IMR-90 (cell line): ENCODE measurements around the gene DUSP12. TPM values are rescaled to one million over a fixed set of nuclear protein-coding genes. Genes with fewer than 3 reads are reported as not detected.

ENCODE experiments used
- ATAC-seq: fragments of 200-7000 bp; cut with Tn5 transposase; 2 replicates; pipeline ENCODE4 v1.9.1; 2020; ENCODE audit warnings: low read depth, mild to moderate bottlenecking, moderate library complexity
- BruUV-seq: library from RNA; stranded (reverse); fragments of 400-500 nt; replicated peaks from 2 replicates; lab custom pipeline; 2021; lab: Mats Ljungman, UMichigan
- CTCF ChIA-PET: fragments of 300-600 bp; formaldehyde crosslinking; extraction: SDS; loops from one replicate; lab custom pipeline; 2021; ENCODE audit warnings: antibody characterized with exemption; lab: Yijun Ruan, JAX
- POLR2A ChIA-PET: fragments of 300-600 bp; sonication (Branson Sonifier 250); formaldehyde crosslinking; loops from one replicate; lab custom pipeline; 2022; ENCODE audit warnings: antibody characterized with exemption; ENCODE audit not compliant: unreplicated experiment; lab: Charles Lee
- DNase-seq: peaks from one replicate; pipeline ENCODE4 v3.0.0; 2013
- H2AFZ ChIP-seq: replicated peaks from 2 replicates; pipeline ENCODE3; 2013; ENCODE audit warnings: low read length, mild to moderate bottlenecking; ENCODE audit not compliant: poor library complexity
- H2AK5ac ChIP-seq: 2 replicates; pipeline ENCODE4 v1.6.1; 2013; ENCODE audit warnings: low read depth, low read length, inconsistent platforms
- H2AK9ac ChIP-seq: replicated peaks from 2 replicates; pipeline ENCODE3; 2013; ENCODE audit warnings: mild to moderate bottlenecking, low read depth, low read length, moderate library complexity; ENCODE audit not compliant: poor library complexity
- H2BK120ac ChIP-seq: 2 replicates; pipeline ENCODE4 v1.6.1; 2013; ENCODE audit warnings: low read depth, low read length, inconsistent platforms
- H2BK15ac ChIP-seq: 3 replicates; pipeline ENCODE4 v1.6.1; 2013; ENCODE audit warnings: low read depth, low read length, inconsistent platforms
- H2BK20ac ChIP-seq: 2 replicates; pipeline ENCODE4 v1.6.1; 2013; ENCODE audit warnings: low read depth, mild to moderate bottlenecking, inconsistent platforms, low read length, moderate library complexity
- H2BK5ac ChIP-seq: 2 replicates; pipeline ENCODE4 v1.6.1; 2013; ENCODE audit warnings: mild to moderate bottlenecking, low read depth, low read length, inconsistent platforms; ENCODE audit not compliant: poor library complexity, severe bottlenecking
- H3K14ac ChIP-seq: replicated peaks from 2 replicates; pipeline ENCODE4 v1.6.1; 2013; ENCODE audit warnings: low read depth, low read length, inconsistent platforms
- H3K18ac ChIP-seq: 2 replicates; pipeline ENCODE4 v1.6.1; 2013; ENCODE audit warnings: low read depth, low read length, control low read depth
- H3K23ac ChIP-seq: 2 replicates; pipeline ENCODE4 v1.6.1; 2013; ENCODE audit warnings: low read depth, low read length, inconsistent platforms
- H3K27ac ChIP-seq: 2 replicates; pipeline ENCODE4 v1.5.1; 2013; ENCODE audit warnings: mild to moderate bottlenecking, control low read depth, low read length; ENCODE audit not compliant: insufficient read depth
- H3K27me3 ChIP-seq: 2 replicates; pipeline ENCODE4 v1.6.1; 2013; ENCODE audit warnings: low read length; ENCODE audit not compliant: control insufficient read depth, insufficient read depth
- H3K36me3 ChIP-seq: 2 replicates; pipeline ENCODE4 v1.6.1; 2013; ENCODE audit warnings: low read length, mixed read lengths; ENCODE audit not compliant: control insufficient read depth, insufficient read depth
- H3K4ac ChIP-seq: 2 replicates; pipeline ENCODE4 v1.6.1; 2013; ENCODE audit warnings: low read depth, low read length, inconsistent platforms
- H3K4me1 ChIP-seq: 2 replicates; pipeline ENCODE4 v1.6.1; 2013; ENCODE audit warnings: low read length, mixed read lengths; ENCODE audit not compliant: control insufficient read depth, insufficient read depth
- H3K4me2 ChIP-seq: 2 replicates; pipeline ENCODE4 v1.6.1; 2013; ENCODE audit warnings: low read depth, mild to moderate bottlenecking, control low read depth, low read length, moderate library complexity
- H3K4me3 ChIP-seq: 2 replicates; pipeline ENCODE4 v1.5.1; 2013; ENCODE audit warnings: low read depth, mild to moderate bottlenecking, control low read depth, low read length, moderate library complexity; ENCODE audit not compliant: insufficient read depth
- H3K56ac ChIP-seq: 2 replicates; pipeline ENCODE4 v1.6.1; 2013; ENCODE audit warnings: low read length, inconsistent platforms; ENCODE audit not compliant: insufficient read depth; ENCODE audit errors: extremely low read depth
- H3K79me1 ChIP-seq, 2 experiments: 2 replicates each; pipeline ENCODE4 v1.6.1; 2013; ENCODE audit warnings: low read length in 2 of 2, inconsistent platforms in 1 of 2, low read depth in 1 of 2
- H3K9ac ChIP-seq: 2 replicates; pipeline ENCODE4 v1.6.1; 2013; ENCODE audit warnings: low read depth, low read length, control low read depth
- H3K9me1 ChIP-seq: 2 replicates; pipeline ENCODE4 v1.6.1; 2013; ENCODE audit warnings: low read length, inconsistent platforms; ENCODE audit not compliant: insufficient read depth
- H3K9me3 ChIP-seq: 2 replicates; pipeline ENCODE4 v1.6.1; 2013; ENCODE audit warnings: low read length; ENCODE audit not compliant: control insufficient read depth, insufficient read depth
- H4K20me1 ChIP-seq: 2 replicates; pipeline ENCODE4 v1.6.1; 2013; ENCODE audit warnings: low read length, inconsistent platforms; ENCODE audit not compliant: insufficient read depth
- H4K5ac ChIP-seq: 2 replicates; pipeline ENCODE4 v1.6.1; 2013; ENCODE audit warnings: mild to moderate bottlenecking, low read depth, low read length, control low read depth
- H4K8ac ChIP-seq, 2 experiments: 2 replicates each; pipeline ENCODE4 v1.6.1; 2013; ENCODE audit warnings: low read depth in 2 of 2, low read length in 2 of 2, control low read depth in 1 of 2, inconsistent platforms in 1 of 2
- H4K91ac ChIP-seq: 2 replicates; pipeline ENCODE4 v1.6.1; 2013; ENCODE audit warnings: low read depth, low read length, inconsistent platforms; ENCODE audit not compliant: insufficient read depth
- MAFK ChIP-seq: IDR thresholded peaks from 2 replicates; pipeline ENCODE4 v1.6.1; 2012; ENCODE audit warnings: low read depth, low read length, improper control_type of control experiment
- dilution Hi-C: fragments of 300-500 bp; cut with HindIII; formaldehyde crosslinking; loops from one replicate; pipeline ENCODE4 v1.14.3; 2018; ENCODE audit warnings: low sequenced_read_pairs; ENCODE audit not compliant: unreplicated experiment
- in situ Hi-C: fragments of 300-500 bp; cut with MboI; formaldehyde crosslinking; loops from 3 replicates; pipeline ENCODE4 v1.14.3; 2019; ENCODE audit warnings: low sequenced_read_pairs, inconsistent platforms, mixed read lengths
- intact Hi-C: fragments of 100-400 bp; cut with micrococcal nuclease; formaldehyde crosslinking; loops from 2 replicates; pipeline ENCODE4 v1.10.0; 2022
- polyA plus RNA-seq, 3 experiments: library from polyadenylated mRNA; depleted of rRNA; stranded (reverse); fragments of >200 nt; gene quantifications; 2 replicates each; pipeline ENCODE4 v1.2.3, GENCODE V29; 2012; ENCODE audit warnings: low replicate concordance in 1 of 3
- total RNA-seq: library from RNA; depleted of rRNA; stranded (reverse); fragments of >200 nt; gene quantifications from 2 replicates; pipeline ENCODE4 v1.2.3, GENCODE V29; 2012
- TF ChIP-seq, protein P1 (sequence below): fragments of 150-350 bp; IDR thresholded peaks from 2 replicates; pipeline ENCODE4 v1.6.1; 2017; ENCODE audit warnings: mild to moderate bottlenecking, antibody characterized with exemption, low read length, low read depth
- TF ChIP-seq, protein P2 (sequence below): fragments of 150-350 bp; IDR thresholded peaks from 2 replicates; pipeline ENCODE4 v1.6.1; 2016; ENCODE audit warnings: low read depth, mild to moderate bottlenecking, low read length, moderate library complexity, borderline replicate concordance

DUSP12 gene
- total and polyA plus RNA-seq, 2 of the 4 experiments (the other 2 are of a cell fraction), result 31.5 to 35.6 TPM

DNA sequence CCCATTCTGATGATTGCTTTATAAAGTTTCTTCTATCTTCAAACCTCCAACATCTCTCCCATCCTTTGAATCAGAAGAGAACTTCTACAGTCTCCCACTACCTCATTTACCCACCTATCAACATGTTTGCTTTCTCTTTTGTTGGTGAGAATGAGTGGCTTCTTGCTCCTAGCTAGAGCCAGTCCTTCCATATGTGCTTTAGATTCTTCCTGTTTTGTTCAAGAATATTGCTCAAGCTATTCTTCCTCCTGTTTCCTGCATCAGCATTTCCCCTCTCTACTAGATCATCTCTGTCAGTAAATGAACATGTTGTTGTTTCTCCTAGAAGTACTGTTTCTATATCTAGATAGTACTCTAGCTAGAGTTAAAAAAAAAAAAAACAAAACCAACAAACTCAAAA is 22.8 kb downstream of the DUSP12 start:
- H3K4me2 ChIP-seq, result no peak overlapping the region
- H3K9me1 ChIP-seq, result peaks cover 2% of the 10 kb centered on the region; the same call in 1 of the 2 replicates
- dilution Hi-C loops, result no loop called here

More for the DNA sequence above, 22.8 kb downstream of the DUSP12 start:
- Histone ChIP-seq H2AFZ (no peak overlapping the region), H4K5ac (no peak overlapping the region), H3K23ac (no peak overlapping the region), H3K27me3 (no peaks in the 10 kb centered on the region), H4K8ac (no peak overlapping the region), H3K9me3 (no peaks in the 10 kb centered on the region), H3K4me1 (no peaks in the 10 kb centered on the region), H2BK5ac (no peak overlapping the region), H2BK15ac (no peak overlapping the region), H3K56ac (no peak overlapping the region), H4K20me1 (peaks cover 3% of the 10 kb centered on the region; the same call in 1 of the 2 replicates), H4K91ac (no peak overlapping the region), H3K79me1 (peaks cover 31 to 57% of the 10 kb centered on the region in 2 experiments), H2AK9ac (no peak overlapping the region), H2BK20ac (no peak overlapping the region), H3K36me3 (no peaks in the 10 kb centered on the region), H2AK5ac (no peak overlapping the region), H3K9ac (no peak overlapping the region), H3K4ac (no peak overlapping the region), H2BK120ac (no peak overlapping the region), H3K4me3 (no peak overlapping the region), H3K18ac (no peak overlapping the region), H3K27ac (no peak overlapping the region), H3K14ac (no peak overlapping the region)
- in situ Hi-C loops (no loop called here), intact Hi-C loops (no loop called here)
- BruUV-seq, result no TSS peak
- ChIA-PET POLR2A (no interaction called here), CTCF (interaction anchor here (0.6 kb wide), 1 partner anchor 204 kb away, joined by 3 read pairs; no protein-coding TSS in a partner anchor)
- ATAC-seq (no peak), DNase-seq (no peak)
- no peak for TF ChIP-seq MAFK
- TF ChIP-seq, protein P1, sequence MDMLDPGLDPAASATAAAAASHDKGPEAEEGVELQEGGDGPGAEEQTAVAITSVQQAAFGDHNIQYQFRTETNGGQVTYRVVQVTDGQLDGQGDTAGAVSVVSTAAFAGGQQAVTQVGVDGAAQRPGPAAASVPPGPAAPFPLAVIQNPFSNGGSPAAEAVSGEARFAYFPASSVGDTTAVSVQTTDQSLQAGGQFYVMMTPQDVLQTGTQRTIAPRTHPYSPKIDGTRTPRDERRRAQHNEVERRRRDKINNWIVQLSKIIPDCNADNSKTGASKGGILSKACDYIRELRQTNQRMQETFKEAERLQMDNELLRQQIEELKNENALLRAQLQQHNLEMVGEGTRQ, result no peak
- TF ChIP-seq, protein P2, sequence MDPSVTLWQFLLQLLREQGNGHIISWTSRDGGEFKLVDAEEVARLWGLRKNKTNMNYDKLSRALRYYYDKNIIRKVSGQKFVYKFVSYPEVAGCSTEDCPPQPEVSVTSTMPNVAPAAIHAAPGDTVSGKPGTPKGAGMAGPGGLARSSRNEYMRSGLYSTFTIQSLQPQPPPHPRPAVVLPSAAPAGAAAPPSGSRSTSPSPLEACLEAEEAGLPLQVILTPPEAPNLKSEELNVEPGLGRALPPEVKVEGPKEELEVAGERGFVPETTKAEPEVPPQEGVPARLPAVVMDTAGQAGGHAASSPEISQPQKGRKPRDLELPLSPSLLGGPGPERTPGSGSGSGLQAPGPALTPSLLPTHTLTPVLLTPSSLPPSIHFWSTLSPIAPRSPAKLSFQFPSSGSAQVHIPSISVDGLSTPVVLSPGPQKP, result no peak
